Measurements from ENCODE around the gene PLXND1. TPM values are rescaled to one million over a fixed set of nuclear protein-coding genes. Genes with fewer than 3 reads are reported as not detected.
A peak's percentile ranks its signal among the peaks of the same experiment; 100 is the strongest.

Gene PLXND1
- total RNA-seq, 1 experiment from 2014 or later = 47.3 TPM

DNA sequence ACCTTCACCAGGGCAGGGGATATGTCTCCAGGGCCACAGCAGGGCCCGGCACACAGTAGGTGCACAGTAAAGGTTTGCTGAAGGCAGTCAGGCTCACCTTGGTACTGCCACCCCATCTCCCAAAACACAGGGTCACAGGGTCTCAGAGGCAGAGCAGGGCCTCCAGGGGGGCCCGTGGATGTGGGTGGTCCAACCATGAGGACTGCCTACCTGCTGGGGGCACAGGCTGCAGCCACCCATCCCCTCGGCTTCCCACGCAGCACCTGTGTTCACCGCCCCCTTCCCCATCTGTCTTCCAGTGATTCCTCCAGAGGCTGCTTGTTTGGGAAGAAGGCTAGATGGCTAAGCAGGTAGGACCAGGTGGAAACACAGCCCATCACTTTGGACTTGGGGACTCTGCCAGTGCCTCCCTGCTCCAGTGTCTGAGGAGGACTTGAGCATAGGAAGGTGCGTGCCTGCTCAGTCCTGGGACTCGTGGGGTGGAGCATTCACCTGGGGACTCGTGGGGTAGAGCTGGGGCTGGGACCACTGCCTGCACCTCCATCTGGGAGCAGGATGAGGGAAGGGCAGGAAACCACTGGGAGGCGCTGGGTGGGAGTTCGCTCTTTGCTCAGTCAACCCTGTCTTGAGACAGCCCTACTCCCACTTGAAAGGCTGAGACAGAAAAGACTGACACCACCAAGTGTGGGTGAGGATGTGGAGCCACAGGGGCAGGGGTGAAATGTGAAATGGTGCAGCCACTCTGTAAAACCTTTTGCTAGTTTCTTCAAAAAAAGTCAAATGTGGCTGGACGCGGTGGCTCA, 18.8 kb upstream of the PLXND1 start:
- Histone ChIP-seq H3K9me3 (ENCODE audit: control insufficient read depth in 1 of 2, insufficient read depth in 1 of 2, low read depth in 1 of 2, low read length in 2 of 2) (no peaks in the 10 kb centered on the region), H3K4me1 (ENCODE audit: control insufficient read depth in 1 of 2, insufficient read depth in 2 of 2, low read length in 2 of 2) (peaks cover 15 to 24% of the 10 kb centered on the region in 2 experiments), H3K4me2 (ENCODE audit: low read length) (peak overlapping the region; percentile 86), H3K27ac (ENCODE audit: low read depth, low read length) (peak overlapping the region; percentile 97), H3K27me3 (ENCODE audit: insufficient read depth, low read length) (no peaks in the 10 kb centered on the region), H3K79me2 (ENCODE audit: insufficient read depth, low read length) (no peaks in the 10 kb centered on the region), H3K36me3 (ENCODE audit: control insufficient read depth in 1 of 2, insufficient read depth in 2 of 2, low read length in 2 of 2) (no peaks in the 10 kb centered on the region), H3K4me3 (replicated peaks in 1 of 2; ENCODE audit: low read depth in 1 of 2, low read length in 2 of 2) (peak overlapping the region; percentile 21 to 97), H3K9ac (ENCODE audit: low read length) (peak overlapping the region; percentile 97), H2AFZ (ENCODE audit: low read depth, low read length, poor library complexity, severe bottlenecking) (peak overlapping the region; percentile 88), H3K9me2 (ENCODE audit: insufficient read depth) (no peaks in the 10 kb centered on the region), H4K20me1 (ENCODE audit: insufficient read depth) (no peaks in the 10 kb centered on the region)
- intact Hi-C loops (cut with micrococcal nuclease) = loop anchor here (5.0 kb wide), 2 partner anchors 243 to 482 kb away; no protein-coding TSS in a partner anchor
- DNase-seq (ENCODE audit: low read depth, low spot score) (no peak), ATAC-seq (peak; percentile 48)
- TSS peak; percentile 79 for BruUV-seq (replicated peaks)
- ChIA-PET CTCF (interaction anchor here (2.5 to 4.3 kb wide), 2 partner anchors 135 to 242 kb away, joined by 13 to 33 read pairs; no protein-coding TSS in a partner anchor), RAD21 (ENCODE audit: low non-redundant PET in 1 of 2, low total read pairs in 2 of 2, uncharacterized antibody in 2 of 2, unreplicated experiment in 2 of 2) (interaction anchor here in 1 of 2 experiments (1.3 kb wide), 1 partner anchor 135 kb away, joined by 11 read pairs; no protein-coding TSS in a partner anchor), POLR2A (interaction anchor here (0.6 to 0.7 kb wide), 2 partner anchors 9 to 26 kb away, joined by 3 read pairs; no protein-coding TSS in a partner anchor)
- TF ChIP-seq EZH2phosphoT487 (IDR thresholded peaks at IDR 0.05; ENCODE audit: borderline replicate concordance) = no peak
- peak in 2 of 3 experiments; percentile 60 to 64; a peak in 4 of 6 replicates for TF ChIP-seq CTCF (IDR thresholded peaks at IDR 0.05 in 2 of 3, conservative IDR thresholded peaks at IDR 0.05 in 1 of 3; ENCODE audit: borderline replicate concordance in 1 of 3, insufficient read depth in 1 of 3, low read depth in 2 of 3, low read length in 2 of 3)

All from HCT116 (cell line).